H1 (cell line): Measurements from ENCODE around the gene TLE2. TPM values are rescaled to one million over a fixed set of nuclear protein-coding genes. Genes with fewer than 3 reads are reported as not detected.
A peak's percentile ranks its signal among the peaks of the same experiment; 100 is the strongest.

ENCODE experiments used
- CTCF ChIA-PET: fragments of 300-600 bp; sonication (Branson Sonifier 250); formaldehyde crosslinking; loops from one replicate; lab custom pipeline; 2021; ENCODE audit not compliant: partially characterized antibody; lab: Charles Lee
- POLR2A ChIA-PET: fragments of 300-600 bp; sonication (Branson Sonifier 250); formaldehyde crosslinking; loops from one replicate; lab custom pipeline; 2021; ENCODE audit warnings: inconsistent platforms; ENCODE audit not compliant: partially characterized antibody; lab: Charles Lee
- DNase-seq, 2 experiments: peaks; one replicate each; pipeline versions ENCODE4 v3.0.0 to v3.0.0-alpha.2; 2010 to 2022; ENCODE audit warnings: low spot score in 2 of 2, low read depth in 1 of 2, mixed read lengths in 1 of 2
- FAIRE-seq: peaks from 2 replicates; lab custom pipeline; 2011; peaks lifted over from hg19 to GRCh38; lab: Jason Lieb, UNC
- H2AFZ ChIP-seq: 2 replicates; pipeline ENCODE4 v1.8.1; 2012; ENCODE audit warnings: low read length, inconsistent platforms
- H2AK5ac ChIP-seq: 2 replicates; pipeline ENCODE4 v1.6.1; 2013; ENCODE audit warnings: low read depth, low read length
- H2BK120ac ChIP-seq: replicated peaks from 2 replicates; pipeline ENCODE3; 2013; ENCODE audit warnings: low read depth, low read length, inconsistent platforms
- H2BK12ac ChIP-seq: 2 replicates; pipeline ENCODE4 v1.6.1; 2013; ENCODE audit warnings: low read depth, low read length
- H2BK15ac ChIP-seq: 2 replicates; pipeline ENCODE4 v1.6.1; 2013; ENCODE audit warnings: low read length
- H2BK20ac ChIP-seq: 2 replicates; pipeline ENCODE4 v1.6.1; 2013; ENCODE audit warnings: low read length
- H2BK5ac ChIP-seq: 2 replicates; pipeline ENCODE4 v1.6.1; 2013; ENCODE audit warnings: low read depth, low read length
- H3K14ac ChIP-seq: 2 replicates; pipeline ENCODE4 v1.6.1; 2013; ENCODE audit warnings: inconsistent platforms; ENCODE audit not compliant: insufficient read length
- H3K18ac ChIP-seq: 2 replicates; pipeline ENCODE4 v1.6.1; 2013; ENCODE audit warnings: low read length; ENCODE audit errors: extremely low read depth
- H3K23ac ChIP-seq: 2 replicates; pipeline ENCODE4 v1.6.1; 2013; ENCODE audit warnings: inconsistent platforms; ENCODE audit not compliant: insufficient read length
- H3K23me2 ChIP-seq: 2 replicates; pipeline ENCODE4 v1.6.1; 2013; ENCODE audit warnings: low read depth, low read length
- H3K27ac ChIP-seq: 2 replicates; pipeline ENCODE4 v1.6.1; 2011; ENCODE audit warnings: low read depth, low read length, inconsistent platforms
- H3K27me3 ChIP-seq, 4 experiments: replicated peaks in 1 of 4; 1 replicate in 1 of 4; 2 replicates in 3 of 4; pipeline versions ENCODE4 v1.6.1 to v1.8.1; 2011 to 2013; ENCODE audit warnings: low read length in 3 of 4, mild to moderate bottlenecking in 3 of 4, inconsistent platforms in 2 of 4, mixed read lengths in 2 of 4, moderate library complexity in 1 of 4; ENCODE audit not compliant: control insufficient read depth in 3 of 4, insufficient read depth in 3 of 4; ENCODE audit errors: extremely low read depth in 1 of 4
- H3K36me3 ChIP-seq, 4 experiments: 2 replicates each; pipeline versions ENCODE4 v1.6.1 to v1.8.1; 2011 to 2013; ENCODE audit warnings: mild to moderate bottlenecking in 4 of 4, low read length in 3 of 4, moderate library complexity in 2 of 4, control low read depth in 1 of 4, inconsistent platforms in 1 of 4; ENCODE audit not compliant: insufficient read depth in 4 of 4, control insufficient read depth in 2 of 4
- H3K4ac ChIP-seq: replicated peaks from 2 replicates; pipeline ENCODE3; 2013; ENCODE audit warnings: low read length, low read depth, mixed read lengths, inconsistent platforms; ENCODE audit not compliant: insufficient read length
- H3K4me1 ChIP-seq, 4 experiments: replicated peaks in 1 of 4; 1 replicate in 1 of 4; 2 replicates in 3 of 4; pipeline versions ENCODE4 v1.6.1 to v1.8.1; 2011 to 2013; ENCODE audit warnings: low read length in 3 of 4, inconsistent platforms in 2 of 4, mixed read lengths in 1 of 4; ENCODE audit not compliant: insufficient read depth in 4 of 4, control insufficient read depth in 3 of 4
- H3K4me2 ChIP-seq, 2 experiments: 2 replicates each; pipeline versions ENCODE4 v1.6.1 to v1.8.1; 2011 to 2013; ENCODE audit warnings: low read depth in 2 of 2, low read length in 2 of 2, control low read depth in 1 of 2, inconsistent platforms in 1 of 2, mild to moderate bottlenecking in 1 of 2; ENCODE audit not compliant: insufficient read depth in 1 of 2
- H3K4me3 ChIP-seq, 4 experiments: fragments of 200-600, 300-600 bp in 1 of 4; sonication (generic), shearing (Covaris generic), sonication (Bioruptor Twin) in 1 of 4; 2 replicates each; pipeline versions ENCODE4 v1.5.1 to v1.8.1; 2011 to 2016; ENCODE audit warnings: low read length in 4 of 4, low read depth in 3 of 4, control low read depth in 2 of 4, inconsistent platforms in 2 of 4, mild to moderate bottlenecking in 2 of 4, mixed read lengths in 1 of 4, moderate library complexity in 1 of 4; ENCODE audit not compliant: insufficient read depth in 2 of 4; ENCODE audit errors: extremely low read depth in 1 of 4
- H3K56ac ChIP-seq: replicated peaks from 2 replicates; pipeline ENCODE3; 2013; ENCODE audit warnings: low read depth, mild to moderate bottlenecking, mixed read lengths, low read length, inconsistent platforms; ENCODE audit not compliant: insufficient read length
- H3K79me1 ChIP-seq: 2 replicates; pipeline ENCODE4 v1.6.1; 2013; ENCODE audit warnings: low read depth, low read length, control low read depth
- H3K79me2 ChIP-seq, 2 experiments: 2 replicates each; pipeline versions ENCODE4 v1.6.1 to v1.8.1; 2012 to 2013; ENCODE audit warnings: low read length in 2 of 2, mild to moderate bottlenecking in 2 of 2, inconsistent platforms in 1 of 2; ENCODE audit not compliant: insufficient read depth in 2 of 2, control insufficient read depth in 1 of 2
- H3K9ac ChIP-seq, 4 experiments: replicated peaks in 1 of 4; 1 replicate in 1 of 4; 2 replicates in 3 of 4; pipeline versions ENCODE4 v1.6.1 to v1.8.1; 2011 to 2013; ENCODE audit warnings: low read depth in 3 of 4, low read length in 3 of 4, control low read depth in 2 of 4, mild to moderate bottlenecking in 2 of 4, moderate library complexity in 2 of 4, inconsistent platforms in 1 of 4; ENCODE audit errors: extremely low read depth in 1 of 4
- H3K9me3 ChIP-seq, 2 experiments: 2 replicates each; pipeline versions ENCODE4 v1.6.1 to v1.8.1; 2012 to 2013; ENCODE audit warnings: mild to moderate bottlenecking in 2 of 2, moderate library complexity in 2 of 2, control low read depth in 1 of 2, inconsistent platforms in 1 of 2, low read depth in 1 of 2, low read length in 1 of 2, mixed read lengths in 1 of 2; ENCODE audit not compliant: insufficient read depth in 2 of 2
- H4K20me1 ChIP-seq, 2 experiments: replicated peaks in 1 of 2; 2 replicates each; pipeline versions ENCODE3 to v1.8.1; 2011 to 2013; ENCODE audit warnings: inconsistent platforms in 2 of 2, low read length in 2 of 2, mild to moderate bottlenecking in 1 of 2; ENCODE audit not compliant: insufficient read depth in 2 of 2, control insufficient read depth in 1 of 2
- H4K5ac ChIP-seq: 2 replicates; pipeline ENCODE4 v1.6.1; 2013; ENCODE audit warnings: low read length, low read depth, mixed read lengths, inconsistent platforms; ENCODE audit not compliant: insufficient read length
- H4K8ac ChIP-seq: 2 replicates; pipeline ENCODE4 v1.8.0; 2013; ENCODE audit warnings: mild to moderate bottlenecking, moderate library complexity, low read length, inconsistent platforms; ENCODE audit not compliant: insufficient read depth; ENCODE audit errors: extremely low read depth
- H4K91ac ChIP-seq: replicated peaks from 2 replicates; pipeline ENCODE3; 2013; ENCODE audit warnings: low read length, mixed read lengths, inconsistent platforms; ENCODE audit not compliant: insufficient read length
- BACH1 ChIP-seq: IDR thresholded peaks from 2 replicates; pipeline ENCODE4 v1.6.1; 2012; ENCODE audit warnings: low read length, improper control_type of control experiment
- E2F6 ChIP-seq: IDR thresholded peaks from 2 replicates; pipeline ENCODE4 v1.6.1; 2012; ENCODE audit warnings: inconsistent platforms
- EZH2 ChIP-seq: fragments of 200-600 bp; sonication (generic); IDR thresholded peaks from 2 replicates; pipeline ENCODE4 v1.7.1; 2012; ENCODE audit warnings: low read depth, mild to moderate bottlenecking, moderate library complexity, low read length, inconsistent platforms; ENCODE audit not compliant: severe bottlenecking
- GABPA ChIP-seq: IDR thresholded peaks from 2 replicates; pipeline ENCODE4 v1.6.1; 2011; ENCODE audit warnings: mild to moderate bottlenecking, low read length, moderate library complexity, borderline replicate concordance; ENCODE audit not compliant: insufficient read depth
- KDM1A ChIP-seq: fragments of 200-600, 300-600 bp; sonication (generic); IDR thresholded peaks from 2 replicates; pipeline ENCODE4 v1.7.1; 2016; ENCODE audit warnings: mild to moderate bottlenecking, low read length, borderline replicate concordance
- RAD21 ChIP-seq, 2 experiments: IDR thresholded peaks in 1 of 2; conservative IDR thresholded peaks in 1 of 2; 2 replicates each; pipeline ENCODE4 v1.6.1; 2011; ENCODE audit warnings: low read depth in 2 of 2, low read length in 2 of 2, improper control_type of control experiment in 1 of 2, inconsistent platforms in 1 of 2, mild to moderate bottlenecking in 1 of 2, moderate library complexity in 1 of 2
- TBP ChIP-seq: IDR thresholded peaks from 2 replicates; pipeline ENCODE4 v1.6.1; 2011; ENCODE audit warnings: low read depth, low read length, improper control_type of control experiment
- USF2 ChIP-seq: IDR thresholded peaks from 2 replicates; pipeline ENCODE4 v1.6.1; 2011; ENCODE audit warnings: low read length, improper control_type of control experiment
- WGBS, 2 experiments: shearing (Covaris generic) in 1 of 2; methylation state at CpG; one replicate each; pipeline versions ENCODE4 v1.1.6 to v1.1.7; 2013 to 2015; ENCODE audit warnings: low lambda C conversion rate in 2 of 2, mixed read lengths in 2 of 2, inconsistent platforms in 1 of 2, low coverage in 1 of 2, missing lambda C conversion rate in 1 of 2; ENCODE audit not compliant: insufficient replicate concordance in 2 of 2, insufficient coverage in 1 of 2, insufficient read length in 1 of 2; ENCODE audit errors: extremely low coverage in 1 of 2, missing lambda C conversion rate in 1 of 2; 5-methylcytosine and 5-hydroxymethylcytosine counted together
- polyA plus RNA-seq, 7 experiments: library from polyadenylated mRNA; depleted of rRNA in 3 of 7; stranded (reverse) in 5 of 7; unstranded in 2 of 7; fragments of >200 nt in 5 of 7; fragments of 200-250 nt in 2 of 7; gene quantifications; 1 replicate in 5 of 7; 2 replicates in 1 of 7; 4 replicates in 1 of 7; pipeline versions ENCODE4 v1.2.1 to v1.2.3, GENCODE V29; 2011 to 2013; ENCODE audit warnings: missing spikeins in 2 of 7, mixed read lengths in 2 of 7
- total RNA-seq: library from RNA; stranded (reverse); fragmentation: NEBNext Ultra II Directional; extraction: Animal tissue kit (Norgen Biotek cat#: 25700); gene quantifications from 2 replicates; pipeline ENCODE4 v1.2.1, GENCODE V29; 2021

TLE2 gene
- total and polyA plus RNA-seq, 2 of the 8 experiments (the other 6 are each of a cell fraction or from before 2014, with no cell fraction given): 8.0 to 11.5 TPM

GRCh38 chr19:2977746-2978138, 51.3 kb downstream of the TLE2 start:
- Histone ChIP-seq H3K9me3 (no peaks in the 10 kb centered on the region), H3K23me2 (peaks cover 8% of the 10 kb centered on the region; the same call in 1 of the 2 replicates), H3K14ac (no peak overlapping the region), H2BK15ac (no peak overlapping the region), H3K23ac (no peak overlapping the region), H4K8ac (no peak overlapping the region; the same call in 1 of the 2 replicates), H2BK5ac (no peak overlapping the region; the same call in 1 of the 2 replicates), H3K79me1 (no peaks in the 10 kb centered on the region), H2BK12ac (no peak overlapping the region), H2BK120ac (no peak overlapping the region), H4K5ac (no peak overlapping the region), H3K18ac (no peak overlapping the region; the same call in 1 of the 2 replicates), H3K9ac (no peak overlapping the region), H3K4me2 (peak overlapping the region; percentile 66 to 84), H4K20me1 (no peaks in the 10 kb centered on the region), H2AK5ac (no peak overlapping the region), H3K36me3 (no peaks in the 10 kb centered on the region), H3K27ac (no peak overlapping the region), H3K79me2 (no peaks in the 10 kb centered on the region), H4K91ac (no peak overlapping the region), H2BK20ac (no peak overlapping the region), H3K27me3 (peaks cover 0 to 13% (median 10%) of the 10 kb centered on the region in 4 experiments; a peak in 6 of 7 replicates), H3K4ac (no peak overlapping the region), H3K4me3 (peak overlapping the region; percentile 12 to 53 (median 22); a peak in 5 of 8 replicates), H3K56ac (no peak overlapping the region), H2AFZ (no peak overlapping the region), H3K4me1 (peaks cover 0 to 17% (median 10%) of the 10 kb centered on the region in 4 experiments; a peak in 6 of 7 replicates)
- ChIA-PET POLR2A (interaction anchor here (0.8 to 4.3 kb wide), 8 partner anchors 9 to 97 kb away, joined by 3 to 26 read pairs (median 4); no protein-coding TSS in a partner anchor), CTCF (interaction anchor here (0.6 to 1.8 kb wide), 6 partner anchors 10 to 327 kb away, joined by 3 to 4 read pairs (median 3); no protein-coding TSS in a partner anchor)
- no peak for FAIRE-seq
- WGBS, 2 experiments: 34% methylated on average over 9 of the region's 10 CpGs; no CpG with 5 or more reads in 1 of the 2 experiments
- DNase-seq: no peak
- TF ChIP-seq TBP (no peak), EZH2 (no peak), BACH1 (no peak), GABPA (no peak), E2F6 (no peak), RAD21 (IDR thresholded peaks at IDR 0.05 in 1 of 2, conservative IDR thresholded peaks at IDR 0.05 in 1 of 2; ENCODE audit: low read depth in 2 of 2, low read length in 2 of 2) (no peak), KDM1A (no peak), USF2 (no peak)
